H1 (cell line): Measurements from ENCODE around the gene KRAS. TPM values are rescaled to one million over a fixed set of nuclear protein-coding genes. Genes with fewer than 3 reads are reported as not detected.

Experiments used
- CTBP2 ChIP-seq: IDR thresholded peaks from 2 replicates; pipeline ENCODE4 v1.7.0; 2011; ENCODE audit warnings: borderline replicate concordance, mild to moderate bottlenecking, moderate library complexity, mixed read lengths, low read length; ENCODE audit not compliant: insufficient read depth, insufficient read length
- EZH2 ChIP-seq: fragments of 200-600 bp; sonication (generic); IDR thresholded peaks from 2 replicates; pipeline ENCODE4 v1.7.1; 2012; ENCODE audit warnings: low read depth, mild to moderate bottlenecking, moderate library complexity, low read length, inconsistent platforms; ENCODE audit not compliant: severe bottlenecking
- JUN ChIP-seq: IDR thresholded peaks from 2 replicates; pipeline ENCODE4 v1.6.1; 2011; ENCODE audit warnings: low read depth, mild to moderate bottlenecking, improper control_type of control experiment, low read length
- RBBP5 ChIP-seq: IDR thresholded peaks from 2 replicates; pipeline ENCODE4 v1.7.1; 2012; ENCODE audit warnings: low read depth, mild to moderate bottlenecking, inconsistent platforms, low read length, moderate library complexity, borderline replicate concordance
- SIX5 ChIP-seq: IDR thresholded peaks from 2 replicates; pipeline ENCODE4 v1.6.1; 2011; ENCODE audit warnings: mild to moderate bottlenecking, low read depth, low read length
- SUZ12 ChIP-seq: fragments of 200-600 bp; sonication (generic); IDR thresholded peaks from 2 replicates; pipeline ENCODE4 v1.6.1; 2012; ENCODE audit warnings: mild to moderate bottlenecking, inconsistent platforms, low read length, moderate library complexity, mixed read lengths
- USF2 ChIP-seq: IDR thresholded peaks from 2 replicates; pipeline ENCODE4 v1.6.1; 2011; ENCODE audit warnings: low read length, improper control_type of control experiment
- polyA plus RNA-seq, 7 experiments: library from polyadenylated mRNA; depleted of rRNA in 3 of 7; stranded (reverse) in 5 of 7; unstranded in 2 of 7; fragments of >200 nt in 5 of 7; fragments of 200-250 nt in 2 of 7; gene quantifications; 1 replicate in 5 of 7; 2 replicates in 1 of 7; 4 replicates in 1 of 7; pipeline versions ENCODE4 v1.2.1 to v1.2.3, GENCODE V29; 2011 to 2013; ENCODE audit warnings: missing spikeins in 2 of 7, mixed read lengths in 2 of 7
- total RNA-seq: library from RNA; stranded (reverse); fragmentation: NEBNext Ultra II Directional; extraction: Animal tissue kit (Norgen Biotek cat#: 25700); gene quantifications from 2 replicates; pipeline ENCODE4 v1.2.1, GENCODE V29; 2021
- TF ChIP-seq, protein P1 (sequence below): fragments of 300-600 bp; sonication (generic); IDR thresholded peaks from 2 replicates; pipeline ENCODE4 v1.7.1; 2012; ENCODE audit warnings: low read length, moderate library complexity, mild to moderate bottlenecking, inconsistent platforms; ENCODE audit not compliant: insufficient replicate concordance

The KRAS gene
- total and polyA plus RNA-seq, 2 of the 8 experiments (the other 6 are each of a cell fraction or from before 2014, with no cell fraction given): 24.8 to 64.6 TPM

DNA sequence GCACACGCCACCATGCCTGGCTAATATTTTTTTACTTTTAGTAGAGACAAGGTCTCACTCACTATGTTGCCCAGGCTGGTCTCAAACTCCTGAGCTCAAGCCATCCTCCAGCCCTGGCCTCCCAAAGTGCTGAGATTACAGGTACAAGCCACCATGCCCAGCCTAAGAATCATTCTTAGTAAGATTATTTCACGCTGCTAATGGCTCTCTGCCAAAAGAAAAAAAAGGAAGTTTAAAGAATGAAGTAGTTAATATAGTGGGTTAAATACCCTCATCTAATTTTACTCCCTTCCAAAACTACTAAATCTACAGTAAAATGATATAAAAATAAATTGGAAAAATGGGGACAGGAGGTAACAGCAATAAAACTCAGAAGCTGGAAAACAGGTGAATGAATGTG is 53.1 kb downstream of the KRAS start (continued):
- TF ChIP-seq, protein P1, sequence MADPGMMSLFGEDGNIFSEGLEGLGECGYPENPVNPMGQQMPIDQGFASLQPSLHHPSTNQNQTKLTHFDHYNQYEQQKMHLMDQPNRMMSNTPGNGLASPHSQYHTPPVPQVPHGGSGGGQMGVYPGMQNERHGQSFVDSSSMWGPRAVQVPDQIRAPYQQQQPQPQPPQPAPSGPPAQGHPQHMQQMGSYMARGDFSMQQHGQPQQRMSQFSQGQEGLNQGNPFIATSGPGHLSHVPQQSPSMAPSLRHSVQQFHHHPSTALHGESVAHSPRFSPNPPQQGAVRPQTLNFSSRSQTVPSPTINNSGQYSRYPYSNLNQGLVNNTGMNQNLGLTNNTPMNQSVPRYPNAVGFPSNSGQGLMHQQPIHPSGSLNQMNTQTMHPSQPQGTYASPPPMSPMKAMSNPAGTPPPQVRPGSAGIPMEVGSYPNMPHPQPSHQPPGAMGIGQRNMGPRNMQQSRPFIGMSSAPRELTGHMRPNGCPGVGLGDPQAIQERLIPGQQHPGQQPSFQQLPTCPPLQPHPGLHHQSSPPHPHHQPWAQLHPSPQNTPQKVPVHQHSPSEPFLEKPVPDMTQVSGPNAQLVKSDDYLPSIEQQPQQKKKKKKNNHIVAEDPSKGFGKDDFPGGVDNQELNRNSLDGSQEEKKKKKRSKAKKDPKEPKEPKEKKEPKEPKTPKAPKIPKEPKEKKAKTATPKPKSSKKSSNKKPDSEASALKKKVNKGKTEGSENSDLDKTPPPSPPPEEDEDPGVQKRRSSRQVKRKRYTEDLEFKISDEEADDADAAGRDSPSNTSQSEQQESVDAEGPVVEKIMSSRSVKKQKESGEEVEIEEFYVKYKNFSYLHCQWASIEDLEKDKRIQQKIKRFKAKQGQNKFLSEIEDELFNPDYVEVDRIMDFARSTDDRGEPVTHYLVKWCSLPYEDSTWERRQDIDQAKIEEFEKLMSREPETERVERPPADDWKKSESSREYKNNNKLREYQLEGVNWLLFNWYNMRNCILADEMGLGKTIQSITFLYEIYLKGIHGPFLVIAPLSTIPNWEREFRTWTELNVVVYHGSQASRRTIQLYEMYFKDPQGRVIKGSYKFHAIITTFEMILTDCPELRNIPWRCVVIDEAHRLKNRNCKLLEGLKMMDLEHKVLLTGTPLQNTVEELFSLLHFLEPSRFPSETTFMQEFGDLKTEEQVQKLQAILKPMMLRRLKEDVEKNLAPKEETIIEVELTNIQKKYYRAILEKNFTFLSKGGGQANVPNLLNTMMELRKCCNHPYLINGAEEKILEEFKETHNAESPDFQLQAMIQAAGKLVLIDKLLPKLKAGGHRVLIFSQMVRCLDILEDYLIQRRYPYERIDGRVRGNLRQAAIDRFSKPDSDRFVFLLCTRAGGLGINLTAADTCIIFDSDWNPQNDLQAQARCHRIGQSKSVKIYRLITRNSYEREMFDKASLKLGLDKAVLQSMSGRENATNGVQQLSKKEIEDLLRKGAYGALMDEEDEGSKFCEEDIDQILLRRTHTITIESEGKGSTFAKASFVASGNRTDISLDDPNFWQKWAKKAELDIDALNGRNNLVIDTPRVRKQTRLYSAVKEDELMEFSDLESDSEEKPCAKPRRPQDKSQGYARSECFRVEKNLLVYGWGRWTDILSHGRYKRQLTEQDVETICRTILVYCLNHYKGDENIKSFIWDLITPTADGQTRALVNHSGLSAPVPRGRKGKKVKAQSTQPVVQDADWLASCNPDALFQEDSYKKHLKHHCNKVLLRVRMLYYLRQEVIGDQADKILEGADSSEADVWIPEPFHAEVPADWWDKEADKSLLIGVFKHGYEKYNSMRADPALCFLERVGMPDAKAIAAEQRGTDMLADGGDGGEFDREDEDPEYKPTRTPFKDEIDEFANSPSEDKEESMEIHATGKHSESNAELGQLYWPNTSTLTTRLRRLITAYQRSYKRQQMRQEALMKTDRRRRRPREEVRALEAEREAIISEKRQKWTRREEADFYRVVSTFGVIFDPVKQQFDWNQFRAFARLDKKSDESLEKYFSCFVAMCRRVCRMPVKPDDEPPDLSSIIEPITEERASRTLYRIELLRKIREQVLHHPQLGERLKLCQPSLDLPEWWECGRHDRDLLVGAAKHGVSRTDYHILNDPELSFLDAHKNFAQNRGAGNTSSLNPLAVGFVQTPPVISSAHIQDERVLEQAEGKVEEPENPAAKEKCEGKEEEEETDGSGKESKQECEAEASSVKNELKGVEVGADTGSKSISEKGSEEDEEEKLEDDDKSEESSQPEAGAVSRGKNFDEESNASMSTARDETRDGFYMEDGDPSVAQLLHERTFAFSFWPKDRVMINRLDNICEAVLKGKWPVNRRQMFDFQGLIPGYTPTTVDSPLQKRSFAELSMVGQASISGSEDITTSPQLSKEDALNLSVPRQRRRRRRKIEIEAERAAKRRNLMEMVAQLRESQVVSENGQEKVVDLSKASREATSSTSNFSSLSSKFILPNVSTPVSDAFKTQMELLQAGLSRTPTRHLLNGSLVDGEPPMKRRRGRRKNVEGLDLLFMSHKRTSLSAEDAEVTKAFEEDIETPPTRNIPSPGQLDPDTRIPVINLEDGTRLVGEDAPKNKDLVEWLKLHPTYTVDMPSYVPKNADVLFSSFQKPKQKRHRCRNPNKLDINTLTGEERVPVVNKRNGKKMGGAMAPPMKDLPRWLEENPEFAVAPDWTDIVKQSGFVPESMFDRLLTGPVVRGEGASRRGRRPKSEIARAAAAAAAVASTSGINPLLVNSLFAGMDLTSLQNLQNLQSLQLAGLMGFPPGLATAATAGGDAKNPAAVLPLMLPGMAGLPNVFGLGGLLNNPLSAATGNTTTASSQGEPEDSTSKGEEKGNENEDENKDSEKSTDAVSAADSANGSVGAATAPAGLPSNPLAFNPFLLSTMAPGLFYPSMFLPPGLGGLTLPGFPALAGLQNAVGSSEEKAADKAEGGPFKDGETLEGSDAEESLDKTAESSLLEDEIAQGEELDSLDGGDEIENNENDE: no peak
- TF ChIP-seq SUZ12: no peak
- no peak for TF ChIP-seq RBBP5
- no peak for TF ChIP-seq CTBP2
- no peak for TF ChIP-seq USF2
- no peak for TF ChIP-seq JUN
- TF ChIP-seq SIX5: no peak
- TF ChIP-seq EZH2: no peak
